Lower leg skin (tissue), 4 donors: ENCODE measurements around the gene GADD45GIP1. TPM values are rescaled to one million over a fixed set of nuclear protein-coding genes. Genes with fewer than 3 reads are reported as not detected.

ENCODE experiments used
- DNase-seq, 2 donors: peaks; one replicate each; pipeline ENCODE4 v3.0.0-alpha.2; 2019; ENCODE audit warnings: low spot score in 2 of 2
- H3K4me3 ChIP-seq: fragments of 200-600 bp; sonication (generic); 2 replicates; pipeline ENCODE4 v1.5.1; 2017; ENCODE audit warnings: mild to moderate bottlenecking, low read depth; ENCODE audit not compliant: poor library complexity, severe bottlenecking
- POLR2A ChIP-seq, 2 donors: fragments of 450-650 bp; IDR thresholded peaks; one replicate each; pipeline ENCODE4 v1.6.1; 2016 to 2017; ENCODE audit warnings: antibody characterized with exemption in 2 of 2, mild to moderate bottlenecking in 1 of 2, moderate library complexity in 1 of 2
- WGBS, 2 donors: methylation state at CpG; one replicate each; pipeline ENCODE4 v1.1.5; 2018; 5-methylcytosine and 5-hydroxymethylcytosine counted together
- intact Hi-C: fragments of 100-400 bp; cut with DNase I; formaldehyde crosslinking; loops from one replicate; pipeline ENCODE4 v1.15.0; 2023; ENCODE audit warnings: low total_unique reads
- total RNA-seq, 4 donors: library from RNA; depleted of rRNA; stranded (reverse); fragments of >200 nt; gene quantifications; one replicate each; pipeline ENCODE4 v1.1.0, GENCODE V29; 2016
- TF ChIP-seq, protein P1 (sequence below), 3 donors: fragments of 450-650 bp; IDR thresholded peaks; one replicate each; pipeline ENCODE4 v1.5.1; 2016; ENCODE audit warnings: antibody characterized with exemption in 3 of 3, mild to moderate bottlenecking in 3 of 3, moderate library complexity in 2 of 3

Gene GADD45GIP1
- total RNA-seq, 4 donors from 2014 or later, result 21.8 to 42.3 (median 29.7) TPM

DNA sequence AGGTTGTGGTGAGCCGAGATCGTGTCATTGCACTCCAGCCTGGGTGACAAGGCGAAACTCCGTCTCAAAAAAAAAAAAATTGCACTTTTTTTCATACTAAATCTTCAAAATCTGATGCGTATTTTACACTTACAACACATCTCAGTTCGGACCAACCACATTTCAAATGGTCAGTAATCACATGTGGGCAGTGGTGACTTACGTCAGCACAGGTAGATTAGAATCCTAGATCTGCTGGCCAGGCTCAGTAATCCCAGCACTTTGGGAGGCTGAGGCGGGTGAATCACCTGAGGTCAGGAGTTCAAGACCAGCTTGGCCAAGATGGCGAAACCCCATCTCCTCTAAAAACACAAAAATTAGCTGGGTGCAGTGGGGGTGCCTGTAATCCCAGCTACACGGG is 22.0 kb downstream of the GADD45GIP1 start:
- 86 to 88% methylated on average over 10 of the region's 10 CpGs for WGBS, 2 donors
- H3K4me3 ChIP-seq, result no peak overlapping the region
- no peak for DNase-seq
- intact Hi-C loops, result no loop called here
- TF ChIP-seq, protein P1, sequence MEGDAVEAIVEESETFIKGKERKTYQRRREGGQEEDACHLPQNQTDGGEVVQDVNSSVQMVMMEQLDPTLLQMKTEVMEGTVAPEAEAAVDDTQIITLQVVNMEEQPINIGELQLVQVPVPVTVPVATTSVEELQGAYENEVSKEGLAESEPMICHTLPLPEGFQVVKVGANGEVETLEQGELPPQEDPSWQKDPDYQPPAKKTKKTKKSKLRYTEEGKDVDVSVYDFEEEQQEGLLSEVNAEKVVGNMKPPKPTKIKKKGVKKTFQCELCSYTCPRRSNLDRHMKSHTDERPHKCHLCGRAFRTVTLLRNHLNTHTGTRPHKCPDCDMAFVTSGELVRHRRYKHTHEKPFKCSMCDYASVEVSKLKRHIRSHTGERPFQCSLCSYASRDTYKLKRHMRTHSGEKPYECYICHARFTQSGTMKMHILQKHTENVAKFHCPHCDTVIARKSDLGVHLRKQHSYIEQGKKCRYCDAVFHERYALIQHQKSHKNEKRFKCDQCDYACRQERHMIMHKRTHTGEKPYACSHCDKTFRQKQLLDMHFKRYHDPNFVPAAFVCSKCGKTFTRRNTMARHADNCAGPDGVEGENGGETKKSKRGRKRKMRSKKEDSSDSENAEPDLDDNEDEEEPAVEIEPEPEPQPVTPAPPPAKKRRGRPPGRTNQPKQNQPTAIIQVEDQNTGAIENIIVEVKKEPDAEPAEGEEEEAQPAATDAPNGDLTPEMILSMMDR (IDR thresholded peaks at IDR 0.05), result no peak
- no peak for TF ChIP-seq POLR2A (IDR thresholded peaks at IDR 0.05)

DNA sequence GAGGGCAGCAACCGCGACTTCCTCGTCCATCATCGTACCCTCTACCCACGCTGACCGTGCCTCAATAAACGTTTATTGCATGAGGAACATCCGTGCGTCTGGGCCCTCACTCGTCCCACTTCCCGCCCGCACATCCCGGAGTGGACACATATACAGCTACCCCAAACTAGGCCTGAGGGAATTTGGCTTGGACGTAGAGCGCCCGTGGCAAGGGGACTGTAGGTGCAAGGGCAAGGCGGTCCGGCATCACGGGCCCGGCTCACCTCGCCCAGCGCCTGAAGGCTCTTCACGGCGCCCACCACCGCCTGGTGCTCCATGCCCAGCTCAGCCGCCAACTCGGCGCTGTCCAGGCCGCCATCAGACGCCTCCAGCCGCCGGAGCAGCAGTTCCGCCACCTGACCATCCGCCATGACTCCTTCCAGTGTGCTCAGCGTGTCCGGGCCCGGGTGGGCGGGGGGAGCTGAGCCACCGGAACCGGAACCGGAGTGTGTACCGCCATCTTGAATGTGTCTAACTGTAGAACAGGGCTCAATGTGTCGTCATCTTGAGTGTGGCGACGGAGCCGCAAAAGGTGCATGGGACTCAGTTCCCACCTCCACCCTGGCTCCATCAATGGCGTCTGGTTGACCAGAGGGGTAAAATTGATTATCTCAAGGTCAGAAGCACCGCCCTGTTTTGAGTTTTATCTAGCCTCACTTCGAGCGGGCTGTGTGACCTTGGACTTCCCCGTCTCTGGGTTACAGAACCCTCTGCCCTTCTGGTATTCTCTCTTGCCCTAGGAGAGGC is 23.5 kb downstream of the GADD45GIP1 start, which contains the start of gene FARSA:
FARSA (minus strand) TSS at position 425 of the 786 bp plus-strand sequence; CDS start at position 410, 15 bp downstream.
- WGBS, 2 donors, result 3 to 5% methylated on average over 46 to 47 of the region's 51 CpGs
- intact Hi-C loops, result no loop called here
- TF ChIP-seq, protein P1 (IDR thresholded peaks at IDR 0.05), result no peak
- TF ChIP-seq POLR2A (IDR thresholded peaks at IDR 0.05), result no peak
- DNase-seq, result peak; percentile 92 to 99
- peak within 1 kb of the TSS; percentile 82 for H3K4me3 ChIP-seq

DNA sequence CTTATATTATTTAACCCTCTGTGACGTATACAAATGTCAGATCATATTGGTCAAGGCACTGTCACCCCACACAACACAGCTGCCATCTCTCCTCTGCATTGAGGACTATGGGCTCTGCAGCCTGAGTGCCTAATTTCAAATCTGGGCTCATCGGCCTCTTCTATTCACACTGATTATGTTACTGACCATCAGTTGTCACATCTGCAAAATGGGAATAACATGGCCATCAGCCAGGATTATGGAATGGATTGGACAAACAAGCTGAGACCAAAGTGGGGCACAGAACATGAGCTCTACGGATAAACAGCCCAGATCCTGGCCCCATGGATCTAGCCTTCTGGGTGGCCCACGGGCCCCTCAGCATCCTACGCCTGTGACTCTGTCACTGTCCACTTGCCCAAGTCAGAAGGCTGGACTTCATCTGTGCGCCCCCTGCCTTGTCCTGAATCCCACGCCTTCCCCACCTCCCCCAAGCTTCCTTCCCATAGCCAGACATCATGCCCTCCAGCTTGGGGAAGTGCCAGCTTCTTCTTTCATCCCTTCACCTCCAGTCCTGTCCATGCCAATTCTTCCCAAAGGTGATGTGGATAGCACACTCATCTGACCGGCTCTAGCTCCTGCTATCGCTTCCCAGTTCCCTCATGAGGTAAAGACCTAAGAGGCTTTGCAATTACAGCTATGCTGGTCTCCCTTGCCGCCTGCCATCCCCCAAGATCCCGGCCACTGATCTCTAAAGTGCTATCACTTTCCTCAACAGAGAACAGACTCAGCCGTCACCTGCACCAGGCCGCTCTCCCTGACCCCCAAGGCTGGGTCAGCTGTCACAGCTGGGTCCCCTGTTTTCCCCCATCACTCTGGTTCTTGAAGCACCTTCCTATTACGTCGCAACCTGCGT is 24.4 kb downstream of the GADD45GIP1 start:
- DNase-seq, result no peak
- peak overlapping the region; percentile 82 for H3K4me3 ChIP-seq
- TF ChIP-seq POLR2A (IDR thresholded peaks at IDR 0.05), result no peak
- TF ChIP-seq, protein P1 (IDR thresholded peaks at IDR 0.05), result no peak
- 29 to 33% methylated on average over 16 of the region's 16 CpGs for WGBS, 2 donors
- intact Hi-C loops, result no loop called here

DNA sequence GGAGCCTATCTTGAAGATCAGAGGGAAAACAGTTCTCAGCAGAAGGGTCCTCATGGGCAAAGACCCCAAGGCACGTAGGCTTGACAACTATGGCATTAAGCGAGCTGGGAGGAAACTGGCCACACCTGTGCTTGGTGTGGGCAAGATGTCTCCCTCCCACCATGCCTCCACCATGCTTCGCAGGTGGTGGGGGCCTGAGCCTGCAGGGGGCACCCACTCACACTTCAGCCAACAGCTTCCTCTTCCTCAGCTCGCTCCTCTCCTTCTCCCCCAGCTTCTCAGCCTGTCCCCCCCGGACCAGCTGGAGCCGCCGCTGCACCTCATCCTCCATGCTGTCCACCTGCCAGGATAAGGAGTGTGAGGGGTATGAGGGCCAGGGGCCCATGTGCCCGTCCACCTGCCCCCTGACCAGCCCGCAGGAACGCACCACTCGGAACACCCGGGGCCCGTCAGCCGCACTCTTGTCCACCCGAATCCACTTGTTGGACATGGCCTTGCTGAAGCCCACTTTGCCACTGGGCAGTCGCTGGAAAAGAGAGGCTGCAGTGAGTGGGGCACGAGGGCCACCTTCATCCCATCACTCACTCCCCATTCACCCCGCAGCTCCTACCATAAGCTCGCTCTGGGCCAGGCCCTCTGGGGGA is 26.9 kb downstream of the GADD45GIP1 start:
- intact Hi-C loops, result no loop called here
- WGBS, 2 donors, result 92 to 94% methylated on average over 19 of the region's 19 CpGs
- DNase-seq, result no peak
- TF ChIP-seq, protein P1 (IDR thresholded peaks at IDR 0.05), result no peak
- TF ChIP-seq POLR2A (IDR thresholded peaks at IDR 0.05), result no peak
- no peak overlapping the region for H3K4me3 ChIP-seq

DNA sequence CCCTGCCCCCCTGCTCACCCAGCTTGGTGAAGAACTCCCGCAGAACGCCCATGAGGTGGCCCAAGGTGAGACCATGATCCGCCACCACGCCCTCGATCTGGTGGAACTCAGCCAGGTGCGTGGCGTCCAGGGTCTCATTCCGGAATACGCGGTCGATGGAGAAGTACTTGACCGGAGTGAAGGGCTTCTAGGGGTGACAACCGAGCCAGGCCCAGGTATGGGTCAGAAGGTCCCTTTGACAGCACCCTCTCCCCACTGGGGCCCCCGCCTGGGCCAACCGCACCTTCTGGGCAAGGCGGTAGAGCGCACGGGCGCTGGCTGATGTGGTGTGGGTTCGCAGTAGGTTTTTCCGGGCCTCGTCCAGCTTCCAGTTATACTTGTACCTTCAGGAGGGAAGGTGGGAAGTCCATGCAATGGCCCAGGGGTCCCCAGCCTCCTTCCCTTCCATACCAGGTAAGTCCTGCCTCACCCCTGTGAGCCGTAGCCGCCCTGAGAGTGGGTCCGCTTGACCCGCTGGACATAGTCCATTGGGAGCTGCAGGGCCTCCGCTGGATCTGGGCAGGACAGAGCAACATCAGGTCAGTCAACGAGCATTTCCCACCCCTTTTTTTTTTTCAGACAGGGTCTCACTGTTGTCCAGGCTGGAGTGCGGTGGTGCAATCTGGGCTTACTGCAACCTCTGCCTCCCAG is 32.3 kb downstream of the GADD45GIP1 start:
- intact Hi-C loops, result no loop called here
- no peak for DNase-seq
- TF ChIP-seq POLR2A (IDR thresholded peaks at IDR 0.05), result no peak
- TF ChIP-seq, protein P1 (IDR thresholded peaks at IDR 0.05), result no peak
- 95 to 96% methylated on average over 29 of the region's 29 CpGs for WGBS, 2 donors
- H3K4me3 ChIP-seq, result no peak overlapping the region
